ENCODE results near the gene TBL1X.

GRCh38 chrX:9651737-9652136, 186.9 kb downstream of the TBL1X start:
- no peak for TF ChIP-seq CTCF (optimal IDR thresholded peaks at IDR 0.05 in 1 of 3, IDR thresholded peaks at IDR 0.05 in 1 of 3, conservative IDR thresholded peaks at IDR 0.05 in 1 of 3; ENCODE audit: extremely low read depth in 1 of 3, insufficient read depth in 2 of 3, low read length in 3 of 3)
- no peak for TF ChIP-seq EZH2 (IDR thresholded peaks at IDR 0.05; ENCODE audit: low read length)

Measured in keratinocyte (primary cell).